Stimulated activated CD4-positive, alpha-beta T cell treated with anti-CD3 and anti-CD28 coated beads, Interleukin-4, amount 100 ng/mL, for 24 hours (primary cell): Measurements from ENCODE around the gene CACNA1E.
"Not testable (repeated sequence)": the region's sequence is repeated elsewhere in the genome, so short reads cannot be mapped to it uniquely, and the experiment has no call there.

Experiments used
- DNase-seq: peaks from one replicate; pipeline ENCODE4 v3.0.0-alpha.2; 2020

The CACNA1E gene

GRCh38 chr1:181832173-181832880 lies 349.0 kb downstream of the CACNA1E start:
- DNase-seq = not testable (repeated sequence)

GRCh38 chr1:181846001-181846645 lies 362.8 kb downstream of the CACNA1E start:
- no peak for DNase-seq

GRCh38 chr1:181846681-181847080 lies 363.4 kb downstream of the CACNA1E start:
- no peak for DNase-seq

- DNase-seq = no peak
These were observed 365.8 kb downstream of the CACNA1E start for GRCh38 chr1:181849071-181849470.

- not testable (repeated sequence) for DNase-seq
These were observed 370.9 kb downstream of the CACNA1E start for GRCh38 chr1:181854212-181854611.

GRCh38 chr1:181855380-181855779 lies 372.1 kb downstream of the CACNA1E start:
- no peak for DNase-seq
